Suppressor macrophage treated with lipopolysaccharide for 1 hour (primary cell): ENCODE data around the gene RAB13.
"Not testable (repeated sequence)": the region's sequence is repeated elsewhere in the genome, so short reads cannot be mapped to it uniquely, and the experiment has no call there.

Experiments
- DNase-seq, 3 donors: peaks; one replicate each; pipeline ENCODE4 v3.0.0-alpha.2; 2020 to 2022

Gene RAB13

GRCh38 chr1:153985941-153986761 is at the start of gene RAB13:
Gene RAB13 (minus strand): TSS chr1:153986339. CDS start chr1:153986236, 103 bp downstream.
- DNase-seq = peak; percentile 86 to 93 (median 88)

GRCh38 chr1:154033697-154034096 is 47.6 kb upstream of the RAB13 start:
- not testable (repeated sequence) for DNase-seq

GRCh38 chr1:154019940-154020339 is 33.8 kb upstream of the RAB13 start:
- no peak for DNase-seq

- no peak for DNase-seq
These were observed 33.1 kb upstream of the RAB13 start for GRCh38 chr1:154019269-154019668.

GRCh38 chr1:154014154-154014907 is 28.2 kb upstream of the RAB13 start:
- DNase-seq = peak in 2 of 3 donors; percentile 15 to 29

GRCh38 chr1:154012543-154012942 is 26.4 kb upstream of the RAB13 start:
- not testable (repeated sequence) for DNase-seq

GRCh38 chr1:154012129-154012528 is 26.0 kb upstream of the RAB13 start:
- no peak for DNase-seq

GRCh38 chr1:154006136-154006535 is 20.0 kb upstream of the RAB13 start:
- peak in 1 of 3 donors; percentile 39 for DNase-seq

- DNase-seq = no peak
These were observed 14.3 kb upstream of the RAB13 start for GRCh38 chr1:154000420-154000819.

- DNase-seq = not testable (repeated sequence)
These were observed 10.7 kb upstream of the RAB13 start for GRCh38 chr1:153996882-153997281.

- DNase-seq = no peak
These were observed 9.5 kb upstream of the RAB13 start for GRCh38 chr1:153995640-153996039.

- DNase-seq = no peak
These were observed 9.1 kb upstream of the RAB13 start for GRCh38 chr1:153995202-153995601.

- DNase-seq = no peak
These were observed 5.7 kb upstream of the RAB13 start for GRCh38 chr1:153991806-153992205.

GRCh38 chr1:153991151-153991630 is 5.1 kb upstream of the RAB13 start:
- DNase-seq = peak in 2 of 3 donors; percentile 44 to 67

- DNase-seq = peak; percentile 95 to 99 (median 99)
These were observed 4.5 kb upstream of the RAB13 start, which contains the start of gene RPS27 for GRCh38 chr1:153990468-153991150. Gene RPS27 (plus strand): TSS chr1:153990762. CDS start chr1:153990797, 35 bp downstream.

- DNase-seq = no peak
These were observed 1.5 kb upstream of the RAB13 start for GRCh38 chr1:153987621-153988020.

GRCh38 chr1:153985341-153985912 is 712 bp downstream of the RAB13 start:
- peak; percentile 94 to 96 (median 94) for DNase-seq

GRCh38 chr1:153984123-153984894 is 1.8 kb downstream of the RAB13 start:
- DNase-seq = peak; percentile 37 to 56 (median 40)

GRCh38 chr1:153981735-153982134 is 4.4 kb downstream of the RAB13 start:
- DNase-seq = not testable (repeated sequence)

- not testable (repeated sequence) for DNase-seq
These were observed 7.0 kb downstream of the RAB13 start for GRCh38 chr1:153979091-153979490.

GRCh38 chr1:153978274-153978909 is 7.7 kb downstream of the RAB13 start:
- no peak for DNase-seq
